Stomach smooth muscle (tissue), 2 donors: ENCODE results near the gene NOP16.
A peak's percentile ranks its signal among the peaks of the same experiment; 100 is the strongest.

Experiments
- H3K27ac ChIP-seq: one replicate; pipeline ENCODE4 v1.7.0; 2013; ENCODE audit warnings: mild to moderate bottlenecking, low read length, inconsistent platforms
- H3K27me3 ChIP-seq, 2 donors: one replicate each; pipeline ENCODE4 v1.7.0; 2013; ENCODE audit warnings: low read length in 2 of 2; ENCODE audit not compliant: insufficient read depth in 2 of 2, control insufficient read depth in 1 of 2
- H3K36me3 ChIP-seq, 2 donors: one replicate each; pipeline ENCODE4 v1.7.0; 2013; ENCODE audit warnings: low read length in 2 of 2; ENCODE audit not compliant: control insufficient read depth in 2 of 2, insufficient read depth in 2 of 2
- H3K4me1 ChIP-seq: one replicate; pipeline ENCODE4 v1.7.0; 2013; ENCODE audit warnings: low read length; ENCODE audit not compliant: control insufficient read depth, insufficient read depth
- H3K4me3 ChIP-seq, 2 donors: one replicate each; pipeline ENCODE4 v1.7.0; 2013; ENCODE audit warnings: low read length in 2 of 2
- H3K9ac ChIP-seq, 2 donors: one replicate each; pipeline ENCODE4 v1.7.0; 2013; ENCODE audit warnings: low read length in 2 of 2, mild to moderate bottlenecking in 1 of 2
- H3K9me3 ChIP-seq, 2 donors: one replicate each; pipeline ENCODE4 v1.7.0; 2013; ENCODE audit warnings: low read length in 2 of 2; ENCODE audit not compliant: control insufficient read depth in 2 of 2
- donor health status: healthy.
- donor health status: Pancreatic carcinoma.

Gene NOP16

DNA sequence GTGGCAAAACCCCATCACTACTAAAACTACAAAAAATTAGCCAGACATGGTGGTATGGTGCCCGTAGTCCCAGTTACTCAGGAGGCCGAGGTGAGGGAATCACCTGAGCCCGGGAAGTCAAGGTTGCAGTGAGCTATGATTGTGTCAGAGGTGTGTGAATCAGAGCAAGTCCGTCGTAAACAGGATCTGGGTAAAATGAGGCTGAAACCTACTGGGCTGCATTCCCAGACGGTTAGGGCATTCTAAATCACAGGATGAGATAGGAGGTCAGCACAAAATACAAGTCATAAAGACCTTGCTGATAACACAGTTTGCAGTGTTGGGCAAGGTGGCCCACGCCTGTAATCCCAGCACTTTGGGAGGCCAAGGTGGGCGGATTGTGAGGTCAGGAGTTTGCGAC lies 29.9 kb upstream of the NOP16 start:
- Histone ChIP-seq H3K27ac (no peak overlapping the region), H3K9me3 (no peaks in the 10 kb centered on the region), H3K4me1 (peaks cover 32% of the 10 kb centered on the region), H3K4me3 (no peak overlapping the region), H3K27me3 (no peaks in the 10 kb centered on the region), H3K36me3 (no peaks in the 10 kb centered on the region), H3K9ac (no peak overlapping the region)

DNA sequence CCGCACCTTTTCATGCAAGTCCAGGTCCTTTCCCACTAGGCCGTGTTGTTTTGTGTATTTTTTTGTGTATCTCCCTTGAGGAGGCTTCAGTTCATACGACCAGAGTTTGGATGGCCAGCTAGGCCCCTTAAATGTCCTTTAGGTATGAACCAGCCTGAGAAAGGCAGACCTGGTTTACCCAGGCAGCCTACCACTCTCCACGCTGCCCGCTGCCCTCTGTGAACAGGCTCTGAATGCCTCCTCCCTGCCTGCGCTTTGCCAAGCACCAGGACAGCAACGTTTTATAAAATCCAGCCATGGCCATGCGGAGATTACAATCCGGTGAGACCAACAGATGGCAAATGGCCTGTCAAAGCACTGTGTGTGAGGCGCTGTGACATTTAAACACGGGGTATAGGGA lies 28.6 kb upstream of the NOP16 start:
- Histone ChIP-seq H3K27ac (peak overlapping the region; percentile 66), H3K4me3 (peak overlapping the region; percentile 4 to 89), H3K9ac (peak overlapping the region; percentile 11 to 79), H3K36me3 (no peaks in the 10 kb centered on the region), H3K9me3 (no peaks in the 10 kb centered on the region), H3K27me3 (no peaks in the 10 kb centered on the region), H3K4me1 (peaks cover 36% of the 10 kb centered on the region)

DNA sequence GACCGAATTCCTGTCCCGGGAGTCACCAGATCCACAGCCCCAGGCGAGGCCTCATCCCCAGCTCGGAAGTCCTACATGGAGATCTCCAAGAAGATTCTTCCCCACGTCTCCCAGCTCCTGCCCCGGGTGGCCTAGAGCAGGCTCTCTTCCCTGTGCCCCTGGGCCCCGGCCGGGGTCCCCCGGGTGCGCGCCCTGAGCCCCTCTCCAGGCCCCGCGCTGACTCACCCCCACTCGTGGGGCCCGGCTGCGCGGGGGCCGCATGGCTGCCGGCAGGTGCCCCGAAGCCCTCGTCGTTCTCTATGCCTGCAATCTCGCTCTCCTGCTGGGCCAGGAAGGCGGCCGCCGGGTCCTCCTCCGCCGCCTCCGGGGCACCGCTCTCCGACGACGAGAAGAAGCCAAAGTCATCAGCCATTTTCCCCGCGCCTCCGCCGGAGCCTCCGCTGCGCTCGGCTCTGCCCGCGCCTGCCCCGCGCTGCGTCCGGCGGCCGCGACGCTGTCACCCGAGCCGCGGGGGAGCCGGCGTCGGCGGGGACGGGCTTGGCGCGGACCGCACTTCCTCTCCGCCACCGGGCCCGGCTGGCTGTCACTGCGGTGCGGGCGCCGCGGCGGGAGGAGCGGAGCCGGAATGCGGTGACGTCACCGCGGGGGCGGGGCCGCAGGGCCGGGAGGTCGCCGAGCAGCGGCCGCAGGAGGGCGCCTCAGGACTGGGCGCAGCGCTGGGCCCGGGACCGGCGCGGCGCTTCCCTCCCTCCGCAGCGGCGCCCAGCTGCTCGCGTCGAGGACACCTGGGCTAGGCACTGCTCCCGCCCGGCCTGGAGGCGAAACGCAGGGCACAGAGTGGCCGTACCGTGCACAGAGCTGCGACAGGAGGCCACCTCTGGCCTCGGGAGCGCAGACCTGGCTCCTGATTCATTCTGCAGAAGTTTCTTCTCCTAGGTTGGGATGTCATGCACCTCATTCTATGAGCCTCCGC lies 27.8 kb upstream of the NOP16 start, which contains the start of gene CLTB:
Gene CLTB, minus strand, starts transcription at position 588 of the 973 bp plus-strand sequence. Its CDS starts 176 bp downstream, at position 412.
- no peaks in the 10 kb centered on the region for H3K9me3 ChIP-seq
- peak within 1 kb of the TSS; percentile 80 for H3K27ac ChIP-seq
- no peaks in the 10 kb centered on the region for H3K27me3 ChIP-seq
- peak within 1 kb of the TSS; percentile 87 to 91 for H3K9ac ChIP-seq
- H3K4me1 ChIP-seq: peaks cover 36% of the 10 kb centered on the region
- H3K4me3 ChIP-seq: peak within 1 kb of the TSS; percentile 87 to 89
- no peaks in the 10 kb centered on the region for H3K36me3 ChIP-seq

DNA sequence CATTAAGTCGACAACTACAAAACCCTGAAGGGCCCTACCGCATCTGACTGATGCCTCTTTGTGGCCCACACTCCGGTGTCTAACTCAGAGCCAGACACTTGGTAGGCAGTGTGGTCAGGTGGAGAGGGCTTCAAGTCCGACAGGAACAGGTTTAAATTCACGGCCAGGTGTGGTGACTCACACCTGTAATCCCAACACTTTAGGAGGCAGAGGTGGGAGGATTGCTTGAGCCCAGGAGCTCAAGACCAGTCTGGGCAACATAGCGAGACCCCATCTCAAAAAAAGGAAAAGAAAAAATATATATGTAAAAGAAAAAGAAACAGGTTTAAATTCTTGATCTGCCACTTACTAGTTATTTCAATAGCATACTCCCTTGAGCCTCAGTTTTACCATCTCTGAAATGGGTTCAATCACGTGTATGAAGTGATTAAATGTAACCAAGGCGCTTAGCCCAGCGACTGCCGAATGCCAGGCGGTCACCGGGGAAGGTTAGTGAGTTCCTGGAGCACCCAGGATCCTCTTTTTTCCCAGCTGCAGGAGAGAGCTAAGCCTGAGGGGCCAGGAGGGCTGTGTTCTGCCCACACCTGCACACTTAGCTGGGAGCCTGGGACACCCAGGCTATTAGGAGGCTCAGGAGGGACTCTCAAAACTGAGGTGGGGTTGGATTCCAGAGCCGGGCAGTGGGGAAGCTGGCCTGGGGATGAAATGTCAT lies 27.0 kb upstream of the NOP16 start:
- Histone ChIP-seq H3K9me3 (no peaks in the 10 kb centered on the region), H3K4me3 (peak overlapping the region; percentile 87 to 89), H3K36me3 (peaks cover 0 to under 1% of the 10 kb centered on the region in 2 donors), H3K27me3 (no peaks in the 10 kb centered on the region), H3K27ac (peak overlapping the region; percentile 80), H3K9ac (peak overlapping the region; percentile 87 to 91), H3K4me1 (peaks cover 36% of the 10 kb centered on the region)

DNA sequence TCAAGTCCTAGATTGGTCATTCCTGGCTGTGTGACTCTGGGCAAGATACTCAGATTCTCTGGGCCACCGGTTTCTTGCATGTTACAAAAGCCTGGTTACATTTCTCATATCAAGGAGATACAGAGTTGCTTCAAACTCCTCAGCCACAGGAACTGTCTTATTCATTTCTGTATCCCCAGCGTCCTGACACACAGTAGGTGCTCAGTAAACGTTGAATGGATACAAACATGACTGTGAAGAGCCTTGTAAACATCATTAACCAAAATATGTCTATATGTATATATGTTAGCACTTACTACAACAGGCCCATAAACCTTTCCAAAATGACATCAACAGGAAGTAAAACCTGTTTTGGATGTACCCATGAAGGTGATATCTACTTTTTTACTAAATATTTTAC lies 26.3 kb upstream of the NOP16 start:
- H3K27ac ChIP-seq: no peak overlapping the region

DNA sequence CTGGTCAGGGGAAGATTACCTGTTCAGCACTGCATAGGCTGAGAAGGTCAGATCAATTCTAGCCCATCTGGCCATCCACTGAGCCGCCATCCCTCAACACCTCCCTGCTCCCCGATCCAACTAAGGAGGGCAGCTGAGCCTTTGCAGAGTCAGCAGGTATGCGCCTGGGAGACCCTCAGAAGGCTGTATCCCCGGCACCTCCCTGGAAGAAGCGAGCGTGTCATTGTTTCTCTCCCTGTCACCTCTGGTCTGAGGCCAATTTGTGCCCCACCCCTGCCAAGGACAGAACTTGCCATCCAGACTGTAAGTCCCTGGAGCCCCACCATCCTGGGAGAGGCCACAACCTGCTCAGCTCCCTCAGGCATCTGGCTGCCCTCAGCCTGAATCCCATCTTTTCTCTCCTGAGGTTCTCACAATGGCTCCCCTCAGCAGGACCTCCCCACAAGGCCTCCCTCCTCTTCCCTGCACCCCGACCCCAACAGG lies 25.4 kb upstream of the NOP16 start:
- Histone ChIP-seq H3K27me3 (no peaks in the 10 kb centered on the region), H3K36me3 (peaks cover 9% of the 10 kb centered on the region in 2 donors), H3K9ac (peak overlapping the region in 1 of 2 donors; percentile 13), H3K27ac (peak overlapping the region; percentile 6), H3K4me1 (peaks cover 36% of the 10 kb centered on the region), H3K4me3 (peak overlapping the region in 1 of 2 donors; percentile 29), H3K9me3 (no peaks in the 10 kb centered on the region)

More for the DNA sequence above, 26.3 kb upstream of the NOP16 start:
- Histone ChIP-seq H3K9me3 (no peaks in the 10 kb centered on the region), H3K4me3 (peak overlapping the region; percentile 87 to 89), H3K36me3 (peaks cover 5 to 8% of the 10 kb centered on the region in 2 donors), H3K27me3 (no peaks in the 10 kb centered on the region), H3K9ac (peak overlapping the region; percentile 87 to 91), H3K4me1 (peaks cover 36% of the 10 kb centered on the region)

DNA sequence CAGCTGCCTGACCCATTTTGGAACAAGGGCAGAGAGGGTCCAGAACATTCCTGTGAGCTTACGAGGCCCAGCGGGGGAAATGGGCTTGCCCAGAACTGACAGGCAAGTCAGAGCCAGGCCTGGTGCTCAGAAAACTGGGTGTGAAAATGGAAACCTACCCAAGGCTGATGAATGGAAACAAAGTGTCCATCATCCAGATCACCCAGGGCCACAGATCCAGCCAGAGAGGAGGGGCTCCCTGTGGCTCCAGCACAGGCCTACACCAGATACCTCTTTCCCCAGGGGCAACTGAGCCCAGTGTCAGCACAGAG lies 24.8 kb upstream of the NOP16 start:
- Histone ChIP-seq H3K4me3 (no peak overlapping the region), H3K9ac (peak overlapping the region in 1 of 2 donors; percentile 29), H3K27ac (peak overlapping the region; percentile 6)

DNA sequence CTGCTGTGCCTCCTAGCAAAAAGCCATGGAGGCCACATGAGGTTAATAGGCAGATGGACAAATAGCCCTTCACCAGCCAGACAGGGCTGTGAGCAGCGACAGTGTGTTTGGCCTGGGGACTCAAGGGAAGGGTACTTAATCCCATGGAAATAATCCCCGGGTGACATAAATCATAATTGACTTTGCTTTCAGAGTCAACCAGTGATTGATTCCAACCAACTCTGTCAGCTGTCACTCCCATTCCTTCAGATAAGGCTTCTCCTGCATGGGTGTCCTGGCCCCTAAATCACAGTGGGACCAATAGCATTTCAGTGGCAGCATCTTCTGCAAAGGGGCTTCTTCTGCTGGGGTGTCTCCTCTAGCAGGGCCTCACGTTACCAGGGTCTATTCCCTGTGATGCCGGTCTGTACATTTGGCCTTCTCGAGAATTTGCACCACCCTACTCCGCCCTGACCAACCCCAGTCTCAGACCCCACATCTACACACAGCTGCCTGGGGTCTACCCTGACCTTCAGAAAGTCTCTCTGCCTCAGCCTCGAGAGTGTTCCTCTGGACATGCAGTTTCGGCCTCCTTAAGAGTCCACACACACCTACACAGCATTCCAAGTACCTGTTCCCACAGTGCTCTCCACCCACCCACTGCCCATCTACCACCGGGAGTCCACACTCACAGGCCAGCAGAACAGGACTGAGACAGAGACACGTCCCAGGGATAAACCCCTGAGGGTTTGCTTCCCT lies 24.3 kb upstream of the NOP16 start:
- Histone ChIP-seq H3K27ac (peak overlapping the region; percentile 6), H3K36me3 (peaks cover 9 to 11% of the 10 kb centered on the region in 2 donors), H3K9ac (no peak overlapping the region), H3K4me3 (no peak overlapping the region), H3K4me1 (peaks cover 36% of the 10 kb centered on the region), H3K27me3 (no peaks in the 10 kb centered on the region), H3K9me3 (no peaks in the 10 kb centered on the region)

More for the DNA sequence above, 24.8 kb upstream of the NOP16 start:
- H3K4me1 ChIP-seq: peaks cover 36% of the 10 kb centered on the region
- H3K36me3 ChIP-seq: peaks cover 9% of the 10 kb centered on the region in 2 donors
- no peaks in the 10 kb centered on the region for H3K9me3 ChIP-seq
- no peaks in the 10 kb centered on the region for H3K27me3 ChIP-seq

DNA sequence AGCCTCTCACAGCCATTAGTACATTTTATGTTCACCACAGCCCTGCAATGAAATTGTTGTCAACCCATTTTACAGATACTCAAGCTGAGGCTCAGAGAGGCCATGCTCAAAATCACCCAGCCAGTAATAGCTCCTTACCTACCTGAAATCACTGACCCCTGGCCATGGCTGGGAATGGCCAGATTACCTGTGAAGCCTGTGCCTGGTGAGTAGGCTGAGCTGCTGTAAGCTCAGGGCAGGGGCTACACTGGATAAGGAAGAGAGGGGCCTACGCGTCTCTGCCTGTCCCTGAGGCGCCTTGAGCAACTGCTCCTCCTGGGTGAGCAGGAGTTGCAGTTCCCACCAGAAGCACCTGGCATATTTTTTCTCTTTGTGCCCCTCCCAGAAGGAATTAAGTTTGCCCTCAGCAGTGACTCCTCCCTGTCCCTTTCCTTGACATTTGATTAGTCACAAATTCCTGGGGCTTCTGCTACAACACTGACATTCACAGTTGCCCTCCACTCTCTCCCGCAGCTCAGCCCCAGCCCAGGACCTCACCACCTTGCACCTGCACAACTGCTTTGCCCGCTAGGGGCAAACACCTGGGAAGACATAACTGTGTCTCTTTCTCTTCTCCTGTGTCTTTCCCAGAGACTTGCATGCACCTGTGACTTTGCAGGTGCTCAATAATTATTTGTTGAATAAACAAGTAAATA lies 22.2 kb upstream of the NOP16 start:
- H3K9ac ChIP-seq: no peak overlapping the region
- no peaks in the 10 kb centered on the region for H3K27me3 ChIP-seq
- H3K27ac ChIP-seq: no peak overlapping the region
- peaks cover 15 to 20% of the 10 kb centered on the region in 2 donors for H3K36me3 ChIP-seq
- peaks cover 27% of the 10 kb centered on the region for H3K4me1 ChIP-seq
- H3K4me3 ChIP-seq: no peak overlapping the region
- no peaks in the 10 kb centered on the region for H3K9me3 ChIP-seq

DNA sequence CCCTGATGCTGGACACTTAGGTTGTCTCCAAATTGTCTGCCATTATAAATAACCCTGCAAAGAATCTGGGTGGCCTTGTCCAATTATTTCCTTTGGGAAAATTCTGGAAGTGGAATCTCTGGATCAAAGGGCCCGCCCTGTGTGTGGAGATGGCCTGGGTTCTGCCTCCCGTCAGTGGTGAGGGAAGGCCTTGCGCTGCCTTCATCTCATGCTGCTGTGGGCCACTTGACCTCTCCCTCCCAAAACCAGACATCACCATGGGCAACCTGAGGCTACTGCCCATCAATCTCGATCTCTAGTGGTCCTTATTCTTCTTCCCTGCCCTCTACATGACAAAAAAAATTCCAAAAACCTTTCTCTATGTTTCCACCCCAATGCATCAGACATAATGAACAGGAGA lies 21.4 kb upstream of the NOP16 start:
- H3K9me3 ChIP-seq: no peaks in the 10 kb centered on the region
- H3K27ac ChIP-seq: no peak overlapping the region
- no peak overlapping the region for H3K9ac ChIP-seq
- peaks cover 18% of the 10 kb centered on the region for H3K4me1 ChIP-seq
- H3K4me3 ChIP-seq: no peak overlapping the region
- H3K27me3 ChIP-seq: no peaks in the 10 kb centered on the region
- peaks cover 15 to 22% of the 10 kb centered on the region in 2 donors for H3K36me3 ChIP-seq
